ENCODE results near the gene ADNP. TPM values are rescaled to one million over a fixed set of nuclear protein-coding genes. Genes with fewer than 3 reads are reported as not detected.
A peak's percentile ranks its signal among the peaks of the same experiment; 100 is the strongest.

The ADNP gene
- polyA plus RNA-seq, 1 of the 3 experiments (the other 2 are of a cell fraction): 13.3 TPM

DNA sequence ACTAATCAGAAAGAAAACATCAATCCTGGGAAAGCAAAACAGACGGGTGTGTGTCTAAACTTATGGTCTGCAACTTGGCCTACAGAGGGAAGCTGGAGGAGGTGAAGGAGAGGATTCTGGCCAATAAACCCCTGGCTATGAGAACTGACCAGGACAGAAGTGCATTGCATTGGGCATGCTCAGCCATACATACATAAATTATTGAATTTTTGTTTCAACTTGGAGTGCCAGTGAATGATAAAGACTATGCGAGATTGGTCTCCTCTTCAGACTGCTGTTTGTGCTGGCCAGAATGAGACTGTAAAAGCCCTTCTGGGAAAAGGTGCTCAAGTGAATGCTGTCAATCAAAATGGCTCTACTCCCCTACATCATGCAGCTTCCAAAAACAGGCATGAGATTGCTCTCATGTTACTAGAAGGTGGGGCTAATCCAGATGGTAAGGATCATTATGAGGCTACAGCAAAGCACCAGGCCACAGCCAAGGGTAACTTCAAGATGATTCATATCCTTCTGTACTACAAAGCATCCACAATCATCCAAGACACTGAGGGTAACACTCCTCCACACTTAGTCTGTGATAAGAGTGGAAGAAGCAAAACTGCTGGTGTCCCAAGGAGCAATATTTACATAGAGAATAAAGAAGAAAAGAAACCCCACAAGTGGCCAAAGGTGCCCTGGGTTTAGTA lies 17.4 kb downstream of the ADNP start:
- H3K9ac ChIP-seq: no peak overlapping the region
- TF ChIP-seq, protein P1, sequence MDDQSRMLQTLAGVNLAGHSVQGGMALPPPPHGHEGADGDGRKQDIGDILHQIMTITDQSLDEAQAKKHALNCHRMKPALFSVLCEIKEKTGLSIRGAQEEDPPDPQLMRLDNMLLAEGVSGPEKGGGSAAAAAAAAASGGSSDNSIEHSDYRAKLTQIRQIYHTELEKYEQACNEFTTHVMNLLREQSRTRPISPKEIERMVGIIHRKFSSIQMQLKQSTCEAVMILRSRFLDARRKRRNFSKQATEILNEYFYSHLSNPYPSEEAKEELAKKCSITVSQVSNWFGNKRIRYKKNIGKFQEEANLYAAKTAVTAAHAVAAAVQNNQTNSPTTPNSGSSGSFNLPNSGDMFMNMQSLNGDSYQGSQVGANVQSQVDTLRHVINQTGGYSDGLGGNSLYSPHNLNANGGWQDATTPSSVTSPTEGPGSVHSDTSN (IDR thresholded peaks at IDR 0.05): peak; percentile 92
- TF ChIP-seq FOXM1 (IDR thresholded peaks at IDR 0.05; ENCODE audit: low read depth): no peak
- no peak for TF ChIP-seq GABPA (IDR thresholded peaks at IDR 0.05; ENCODE audit: low read depth)
- TF ChIP-seq FOXJ3 (CRISPR knock-in tag; IDR thresholded peaks at IDR 0.05): no peak
- no peak for TF ChIP-seq MXI1 (IDR thresholded peaks at IDR 0.05; ENCODE audit: low read depth, low read length)
- TF ChIP-seq POLR2AphosphoS5 (IDR thresholded peaks at IDR 0.05; ENCODE audit: low read depth, low read length): no peak
- peak; percentile 64 for TF ChIP-seq FOSL2 (IDR thresholded peaks at IDR 0.05; ENCODE audit: borderline replicate concordance, low read depth)
- TF ChIP-seq EP300 (IDR thresholded peaks at IDR 0.05; ENCODE audit: borderline replicate concordance in 1 of 2, low read depth in 1 of 2, low read length in 1 of 2): peak in 1 of 2 experiments; percentile 17; a peak in 1 of 4 replicates
- peak; percentile 46; the same call in 1 of the 2 replicates for TF ChIP-seq SIN3A (IDR thresholded peaks at IDR 0.05; ENCODE audit: borderline replicate concordance, low read depth, low read length)
- no peak for TF ChIP-seq ELF1 (IDR thresholded peaks at IDR 0.05)
- TF ChIP-seq, protein P2, sequence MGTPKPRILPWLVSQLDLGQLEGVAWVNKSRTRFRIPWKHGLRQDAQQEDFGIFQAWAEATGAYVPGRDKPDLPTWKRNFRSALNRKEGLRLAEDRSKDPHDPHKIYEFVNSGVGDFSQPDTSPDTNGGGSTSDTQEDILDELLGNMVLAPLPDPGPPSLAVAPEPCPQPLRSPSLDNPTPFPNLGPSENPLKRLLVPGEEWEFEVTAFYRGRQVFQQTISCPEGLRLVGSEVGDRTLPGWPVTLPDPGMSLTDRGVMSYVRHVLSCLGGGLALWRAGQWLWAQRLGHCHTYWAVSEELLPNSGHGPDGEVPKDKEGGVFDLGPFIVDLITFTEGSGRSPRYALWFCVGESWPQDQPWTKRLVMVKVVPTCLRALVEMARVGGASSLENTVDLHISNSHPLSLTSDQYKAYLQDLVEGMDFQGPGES (IDR thresholded peaks at IDR 0.05; ENCODE audit: low read depth, low read length): no peak
- no peak for TF ChIP-seq EZH2phosphoT487 (IDR thresholded peaks at IDR 0.05; ENCODE audit: borderline replicate concordance, low read depth)
- TF ChIP-seq, protein P3, sequence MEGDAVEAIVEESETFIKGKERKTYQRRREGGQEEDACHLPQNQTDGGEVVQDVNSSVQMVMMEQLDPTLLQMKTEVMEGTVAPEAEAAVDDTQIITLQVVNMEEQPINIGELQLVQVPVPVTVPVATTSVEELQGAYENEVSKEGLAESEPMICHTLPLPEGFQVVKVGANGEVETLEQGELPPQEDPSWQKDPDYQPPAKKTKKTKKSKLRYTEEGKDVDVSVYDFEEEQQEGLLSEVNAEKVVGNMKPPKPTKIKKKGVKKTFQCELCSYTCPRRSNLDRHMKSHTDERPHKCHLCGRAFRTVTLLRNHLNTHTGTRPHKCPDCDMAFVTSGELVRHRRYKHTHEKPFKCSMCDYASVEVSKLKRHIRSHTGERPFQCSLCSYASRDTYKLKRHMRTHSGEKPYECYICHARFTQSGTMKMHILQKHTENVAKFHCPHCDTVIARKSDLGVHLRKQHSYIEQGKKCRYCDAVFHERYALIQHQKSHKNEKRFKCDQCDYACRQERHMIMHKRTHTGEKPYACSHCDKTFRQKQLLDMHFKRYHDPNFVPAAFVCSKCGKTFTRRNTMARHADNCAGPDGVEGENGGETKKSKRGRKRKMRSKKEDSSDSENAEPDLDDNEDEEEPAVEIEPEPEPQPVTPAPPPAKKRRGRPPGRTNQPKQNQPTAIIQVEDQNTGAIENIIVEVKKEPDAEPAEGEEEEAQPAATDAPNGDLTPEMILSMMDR (IDR thresholded peaks at IDR 0.05): no peak
- TF ChIP-seq, protein P4, sequence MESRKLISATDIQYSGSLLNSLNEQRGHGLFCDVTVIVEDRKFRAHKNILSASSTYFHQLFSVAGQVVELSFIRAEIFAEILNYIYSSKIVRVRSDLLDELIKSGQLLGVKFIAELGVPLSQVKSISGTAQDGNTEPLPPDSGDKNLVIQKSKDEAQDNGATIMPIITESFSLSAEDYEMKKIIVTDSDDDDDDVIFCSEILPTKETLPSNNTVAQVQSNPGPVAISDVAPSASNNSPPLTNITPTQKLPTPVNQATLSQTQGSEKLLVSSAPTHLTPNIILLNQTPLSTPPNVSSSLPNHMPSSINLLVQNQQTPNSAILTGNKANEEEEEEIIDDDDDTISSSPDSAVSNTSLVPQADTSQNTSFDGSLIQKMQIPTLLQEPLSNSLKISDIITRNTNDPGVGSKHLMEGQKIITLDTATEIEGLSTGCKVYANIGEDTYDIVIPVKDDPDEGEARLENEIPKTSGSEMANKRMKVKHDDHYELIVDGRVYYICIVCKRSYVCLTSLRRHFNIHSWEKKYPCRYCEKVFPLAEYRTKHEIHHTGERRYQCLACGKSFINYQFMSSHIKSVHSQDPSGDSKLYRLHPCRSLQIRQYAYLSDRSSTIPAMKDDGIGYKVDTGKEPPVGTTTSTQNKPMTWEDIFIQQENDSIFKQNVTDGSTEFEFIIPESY (IDR thresholded peaks at IDR 0.05; ENCODE audit: borderline replicate concordance, low read depth): no peak
- TF ChIP-seq YY1 (IDR thresholded peaks at IDR 0.05; ENCODE audit: low read depth): no peak
- TF ChIP-seq JUND (IDR thresholded peaks at IDR 0.05): peak; percentile 70
- TF ChIP-seq RAD21 (IDR thresholded peaks at IDR 0.05; ENCODE audit: low read length): no peak
- peak; percentile 80 for TF ChIP-seq TCF12 (IDR thresholded peaks at IDR 0.05)
- TF ChIP-seq, protein P5, sequence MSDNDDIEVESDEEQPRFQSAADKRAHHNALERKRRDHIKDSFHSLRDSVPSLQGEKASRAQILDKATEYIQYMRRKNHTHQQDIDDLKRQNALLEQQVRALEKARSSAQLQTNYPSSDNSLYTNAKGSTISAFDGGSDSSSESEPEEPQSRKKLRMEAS (IDR thresholded peaks at IDR 0.05; ENCODE audit: low read depth): 0 out of 2 replicates have a peak, but pooled peaks have one; percentile 49
- no peak for TF ChIP-seq TAF1 (IDR thresholded peaks at IDR 0.05; ENCODE audit: borderline replicate concordance, low read depth, low read length)
- no peak for TF ChIP-seq GATA2 (CRISPR knock-in tag; IDR thresholded peaks at IDR 0.05)
- TF ChIP-seq, protein P6, sequence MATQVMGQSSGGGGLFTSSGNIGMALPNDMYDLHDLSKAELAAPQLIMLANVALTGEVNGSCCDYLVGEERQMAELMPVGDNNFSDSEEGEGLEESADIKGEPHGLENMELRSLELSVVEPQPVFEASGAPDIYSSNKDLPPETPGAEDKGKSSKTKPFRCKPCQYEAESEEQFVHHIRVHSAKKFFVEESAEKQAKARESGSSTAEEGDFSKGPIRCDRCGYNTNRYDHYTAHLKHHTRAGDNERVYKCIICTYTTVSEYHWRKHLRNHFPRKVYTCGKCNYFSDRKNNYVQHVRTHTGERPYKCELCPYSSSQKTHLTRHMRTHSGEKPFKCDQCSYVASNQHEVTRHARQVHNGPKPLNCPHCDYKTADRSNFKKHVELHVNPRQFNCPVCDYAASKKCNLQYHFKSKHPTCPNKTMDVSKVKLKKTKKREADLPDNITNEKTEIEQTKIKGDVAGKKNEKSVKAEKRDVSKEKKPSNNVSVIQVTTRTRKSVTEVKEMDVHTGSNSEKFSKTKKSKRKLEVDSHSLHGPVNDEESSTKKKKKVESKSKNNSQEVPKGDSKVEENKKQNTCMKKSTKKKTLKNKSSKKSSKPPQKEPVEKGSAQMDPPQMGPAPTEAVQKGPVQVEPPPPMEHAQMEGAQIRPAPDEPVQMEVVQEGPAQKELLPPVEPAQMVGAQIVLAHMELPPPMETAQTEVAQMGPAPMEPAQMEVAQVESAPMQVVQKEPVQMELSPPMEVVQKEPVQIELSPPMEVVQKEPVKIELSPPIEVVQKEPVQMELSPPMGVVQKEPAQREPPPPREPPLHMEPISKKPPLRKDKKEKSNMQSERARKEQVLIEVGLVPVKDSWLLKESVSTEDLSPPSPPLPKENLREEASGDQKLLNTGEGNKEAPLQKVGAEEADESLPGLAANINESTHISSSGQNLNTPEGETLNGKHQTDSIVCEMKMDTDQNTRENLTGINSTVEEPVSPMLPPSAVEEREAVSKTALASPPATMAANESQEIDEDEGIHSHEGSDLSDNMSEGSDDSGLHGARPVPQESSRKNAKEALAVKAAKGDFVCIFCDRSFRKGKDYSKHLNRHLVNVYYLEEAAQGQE (IDR thresholded peaks at IDR 0.05; ENCODE audit: low read depth, low read length): no peak
- no peak for TF ChIP-seq RCOR1 (IDR thresholded peaks at IDR 0.05; ENCODE audit: low read length)
- no peak for TF ChIP-seq RFX5 (IDR thresholded peaks at IDR 0.05; ENCODE audit: low read length)
- peaks cover 97% of the 10 kb centered on the region for H3K79me2 ChIP-seq (ENCODE audit: insufficient read depth)
- WGBS (ENCODE audit: low lambda C conversion rate): 74% methylated on average over 2 of the region's 2 CpGs
- no peaks in the 10 kb centered on the region for H3K9me3 ChIP-seq
- CTCF ChIA-PET: interaction anchor here (1.0 to 11.5 kb wide), 3 partner anchors 9 to 119 kb away, joined by 3 to 137 read pairs (median 32); partner anchors contain the start of genes ADNP and BCAS4
- H2AFZ ChIP-seq (ENCODE audit: low read depth): no peak overlapping the region
- H3K4me1 ChIP-seq (ENCODE audit: control insufficient read depth in 1 of 2, insufficient read depth in 2 of 2, low read depth in 1 of 2, low read length in 1 of 2): peaks cover 60 to 79% of the 10 kb centered on the region in 2 experiments
- peaks cover 100% of the 10 kb centered on the region for H4K20me1 ChIP-seq (ENCODE audit: insufficient read depth)
- no peaks in the 10 kb centered on the region for H3K9me2 ChIP-seq
- H3K27ac ChIP-seq (ENCODE audit: low read depth in 2 of 2, low read length in 1 of 2): peak overlapping the region; percentile 71
- POLR2A ChIA-PET: interaction anchor here (0.5 to 1.5 kb wide), 2 partner anchors 11 to 18 kb away, joined by 3 to 4 read pairs; no protein-coding TSS in a partner anchor
- peak overlapping the region; percentile 35 for H3K4me2 ChIP-seq
- H3K4me3 ChIP-seq (ENCODE audit: low read depth in 2 of 2, low read length in 1 of 2): no peak overlapping the region
- DNase-seq: no peak
- H3K27me3 ChIP-seq (ENCODE audit: insufficient read depth): no peaks in the 10 kb centered on the region
- H3K36me3 ChIP-seq (replicated peaks in 1 of 2; ENCODE audit: control insufficient read depth in 1 of 2, insufficient read depth in 2 of 2, low read length in 1 of 2): peaks cover 27 to 28% of the 10 kb centered on the region in 2 experiments
- peaks cover 86% of the 10 kb centered on the region for H3F3A ChIP-seq (replicated peaks; ENCODE audit: insufficient read depth)

Data from SK-N-SH (cell line).